GM19351 (cell line): ENCODE results near the gene INSYN2B.
"Not testable (repeated sequence)": the region's sequence is repeated elsewhere in the genome, so short reads cannot be mapped to it uniquely, and the experiment has no call there.

Experiments
- ATAC-seq: cut with Tn5 transposase; IDR thresholded peaks from one replicate; pipeline ENCODE4 v1.9.1; 2021; ENCODE audit warnings: mild to moderate bottlenecking, moderate library complexity; ENCODE audit not compliant: unreplicated experiment

INSYN2B gene

DNA sequence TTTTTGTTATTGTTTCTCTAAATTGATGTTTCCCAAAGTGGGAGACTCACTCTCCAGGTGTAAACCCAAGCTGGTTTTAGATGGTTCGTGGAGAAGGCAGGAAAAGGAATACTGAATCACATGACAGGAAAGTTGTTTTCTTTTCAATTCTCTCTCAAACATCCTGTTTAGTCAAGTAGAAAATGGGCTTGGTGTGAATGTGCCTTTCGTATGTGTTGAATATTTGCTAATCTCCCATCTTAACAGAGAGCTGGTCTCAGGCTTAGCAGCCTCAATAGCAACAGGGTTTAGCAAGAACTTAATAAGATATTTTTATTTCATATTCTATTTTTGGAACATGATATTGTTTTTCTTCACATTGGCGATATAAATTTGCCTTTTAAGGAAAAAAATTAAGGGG is 119.7 kb downstream of the INSYN2B start:
- no peak for ATAC-seq

DNA sequence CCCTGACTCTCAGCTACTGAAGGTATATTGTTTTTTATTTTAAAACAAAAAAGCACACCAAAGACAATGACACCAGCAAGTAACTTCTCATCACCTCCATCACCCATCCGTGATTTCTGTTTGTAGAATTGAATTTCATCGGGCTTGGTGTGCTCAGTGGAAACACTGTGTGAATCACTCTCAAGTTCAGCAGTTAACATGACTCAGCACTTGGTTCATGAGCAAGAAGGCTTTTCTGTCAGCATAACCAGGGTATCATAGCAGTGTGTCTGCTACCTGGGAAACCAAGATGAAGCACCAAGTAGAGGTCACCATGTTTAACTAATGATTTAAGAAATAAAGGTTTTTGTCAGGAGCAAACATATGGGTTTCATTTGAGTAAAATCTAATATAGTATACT is 123.7 kb downstream of the INSYN2B start:
- no peak for ATAC-seq

DNA sequence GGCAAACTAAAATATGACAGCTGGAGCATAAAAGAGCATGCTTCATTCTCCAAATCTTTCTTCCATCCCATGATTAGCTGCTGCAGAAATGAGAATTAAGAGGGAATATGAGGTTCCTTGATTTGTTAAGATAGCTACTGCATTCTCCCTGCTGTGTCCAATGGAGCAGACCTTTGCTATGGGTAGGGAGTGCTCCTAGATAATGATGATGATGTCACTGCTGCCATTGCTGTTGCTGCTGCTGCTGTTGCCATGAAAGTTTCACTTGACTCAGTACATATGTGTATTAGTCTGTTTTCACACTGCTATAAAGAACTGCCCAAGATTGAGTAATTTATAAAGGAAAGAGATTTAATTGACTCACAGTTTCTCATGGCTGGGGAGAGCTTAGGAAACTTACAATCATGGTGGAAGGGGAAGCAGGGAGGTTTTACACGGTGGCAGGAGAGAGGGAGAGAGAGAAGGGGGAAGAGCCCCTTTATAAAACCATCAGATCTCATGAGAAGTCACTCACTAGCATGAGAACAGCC is 128.9 kb downstream of the INSYN2B start:
- ATAC-seq: no peak

DNA sequence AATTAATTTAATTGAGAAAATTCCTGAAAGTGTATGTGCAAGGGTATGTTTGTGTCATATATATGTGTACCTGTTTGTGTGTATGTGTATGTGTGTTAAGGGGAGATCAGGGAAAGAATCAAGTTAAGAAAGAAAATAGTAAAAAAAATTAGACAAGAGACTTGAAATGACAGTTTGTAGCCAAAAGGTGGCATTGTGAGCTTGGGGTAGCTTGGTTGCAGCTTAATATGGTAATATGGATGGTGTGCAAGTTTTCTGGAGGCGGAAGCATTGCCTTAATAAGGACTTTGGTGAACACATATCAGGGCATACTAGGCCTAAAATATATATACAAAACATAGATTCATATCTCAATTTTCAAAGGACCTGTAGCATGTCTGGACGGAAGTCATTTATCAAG is 129.9 kb downstream of the INSYN2B start:
- no peak for ATAC-seq

DNA sequence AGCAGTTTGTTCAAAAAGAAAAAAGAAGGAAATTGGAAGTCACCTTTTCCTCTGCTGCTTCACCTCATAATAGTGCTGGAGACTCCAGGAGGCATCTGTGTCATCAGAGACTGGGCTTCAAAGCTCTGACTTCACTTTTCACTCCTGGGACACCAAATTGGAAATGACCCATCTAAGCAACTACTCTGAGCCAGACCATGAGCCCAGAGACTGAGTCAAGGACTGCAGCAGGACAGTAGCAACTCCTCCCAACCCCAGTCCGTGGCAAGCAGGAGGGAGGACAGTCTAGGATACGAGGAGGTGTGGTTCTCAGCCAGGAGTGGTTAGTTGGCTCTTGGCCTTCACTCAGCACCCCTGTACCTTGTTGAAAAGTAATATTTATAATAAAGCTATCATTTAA is 131.5 kb downstream of the INSYN2B start:
- ATAC-seq: no peak

DNA sequence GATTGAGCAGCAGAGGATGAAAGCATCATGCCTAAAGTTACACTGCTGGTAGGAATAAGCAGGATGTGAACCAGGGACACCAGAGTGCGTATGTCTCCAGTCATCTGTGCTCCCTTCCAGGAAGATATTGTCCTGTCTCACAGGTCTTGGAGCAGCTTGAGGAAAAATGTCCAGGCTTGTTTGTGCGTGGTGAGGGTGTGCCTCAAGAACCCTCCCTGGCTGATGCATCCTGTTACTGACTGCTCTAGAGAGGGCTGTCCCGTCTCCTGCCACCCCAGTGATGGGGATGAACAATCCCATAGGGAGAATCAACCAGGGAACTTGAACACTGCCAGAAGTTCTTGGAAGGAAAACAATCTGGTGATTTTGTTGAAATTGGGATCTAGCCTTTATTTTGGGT is 132.0 kb downstream of the INSYN2B start:
- ATAC-seq: no peak

DNA sequence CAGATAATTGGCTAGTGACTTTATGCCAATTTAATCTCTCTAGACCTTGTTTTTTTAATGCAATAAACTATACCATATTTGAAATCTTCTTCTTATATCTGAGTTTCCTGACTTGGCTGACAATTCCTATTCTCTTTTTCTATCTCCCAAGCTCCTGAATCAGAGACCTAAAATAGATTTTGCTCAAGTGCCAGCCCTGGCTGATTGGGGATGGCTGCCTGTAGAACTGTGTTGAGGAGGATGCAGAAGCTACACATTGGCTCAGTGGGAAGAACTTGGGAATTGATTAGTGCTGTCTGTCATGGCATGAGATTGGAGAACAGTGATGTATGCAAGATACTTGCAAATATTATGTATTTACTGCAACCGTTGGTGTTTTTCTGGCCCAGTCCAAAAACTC is 132.8 kb downstream of the INSYN2B start:
- no peak for ATAC-seq

DNA sequence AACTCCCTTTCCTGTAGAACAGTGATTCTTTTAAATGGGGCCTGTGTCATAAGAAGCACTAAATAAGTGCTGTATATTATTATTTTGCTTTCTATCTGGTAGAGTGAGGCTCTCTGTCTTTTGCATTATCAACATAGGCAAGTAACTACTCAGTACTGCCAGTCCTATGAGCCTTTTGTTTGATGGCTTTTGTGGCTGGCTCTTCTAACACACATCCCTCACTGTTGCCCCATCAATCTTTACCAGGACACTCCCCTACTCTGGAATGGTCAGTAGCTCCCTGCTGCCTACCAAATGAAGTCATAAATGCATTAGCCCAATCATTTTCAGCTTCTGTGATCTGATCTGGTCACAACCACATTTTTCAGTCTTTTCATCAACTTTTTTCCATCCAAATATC is 137.6 kb downstream of the INSYN2B start:
- ATAC-seq: no peak

DNA sequence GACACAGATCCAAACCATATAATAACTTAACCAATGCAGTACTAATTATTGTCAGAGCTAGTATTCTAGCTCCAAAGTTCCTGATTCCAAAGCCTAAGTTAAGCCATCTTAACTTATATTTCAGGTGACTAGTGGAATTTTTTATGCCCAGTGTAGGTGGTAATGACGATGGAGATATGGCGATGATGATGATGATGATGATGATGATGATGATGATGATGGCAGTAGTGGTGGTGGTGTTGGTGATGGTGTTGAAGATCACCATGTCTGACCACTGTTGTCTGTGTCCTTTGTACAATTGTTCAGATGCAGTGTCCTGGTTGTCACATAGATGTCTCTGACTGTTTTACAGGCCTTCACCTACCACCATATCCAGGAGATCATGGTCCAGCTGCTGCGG is 139.9 kb downstream of the INSYN2B start:
- no peak for ATAC-seq

DNA sequence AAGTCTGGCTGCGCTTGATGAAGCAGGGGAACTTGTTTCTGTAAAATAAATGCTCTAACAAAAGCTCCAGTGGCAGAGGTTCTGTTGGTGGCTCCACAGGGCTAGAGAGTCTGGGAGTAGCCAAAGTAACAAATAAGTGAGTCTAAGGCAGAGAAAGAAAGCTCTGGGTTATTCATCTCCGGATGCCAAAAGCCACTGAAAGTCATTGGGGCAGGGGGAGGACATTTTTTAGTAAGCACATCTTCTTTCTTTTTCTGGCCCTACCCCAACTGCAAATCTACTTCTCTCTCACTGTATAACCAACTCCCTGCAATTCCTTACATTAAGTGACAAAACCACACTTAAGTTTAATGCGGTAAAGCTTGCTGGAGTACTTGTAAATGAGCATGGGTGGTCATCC is 141.6 kb downstream of the INSYN2B start:
- ATAC-seq: peak; percentile 88

DNA sequence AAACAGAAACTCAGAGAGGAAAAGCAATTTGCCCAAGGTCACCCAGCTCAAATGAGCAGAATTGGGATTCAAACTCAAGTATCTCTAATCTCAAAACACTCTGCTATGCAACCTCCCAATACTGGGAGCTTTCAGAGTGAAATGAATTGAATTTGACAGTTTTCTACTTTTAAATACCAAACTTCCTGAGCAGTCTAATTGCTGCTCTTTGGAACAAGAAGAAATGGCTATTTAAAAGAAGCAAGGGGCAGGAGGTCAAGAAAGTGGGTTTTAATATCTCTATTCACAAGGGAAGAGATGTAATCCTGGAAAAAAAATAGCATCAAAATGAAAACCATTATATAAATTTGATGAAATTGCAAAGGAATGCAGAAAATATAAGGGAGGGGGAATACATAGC is 142.6 kb downstream of the INSYN2B start:
- ATAC-seq: no peak

DNA sequence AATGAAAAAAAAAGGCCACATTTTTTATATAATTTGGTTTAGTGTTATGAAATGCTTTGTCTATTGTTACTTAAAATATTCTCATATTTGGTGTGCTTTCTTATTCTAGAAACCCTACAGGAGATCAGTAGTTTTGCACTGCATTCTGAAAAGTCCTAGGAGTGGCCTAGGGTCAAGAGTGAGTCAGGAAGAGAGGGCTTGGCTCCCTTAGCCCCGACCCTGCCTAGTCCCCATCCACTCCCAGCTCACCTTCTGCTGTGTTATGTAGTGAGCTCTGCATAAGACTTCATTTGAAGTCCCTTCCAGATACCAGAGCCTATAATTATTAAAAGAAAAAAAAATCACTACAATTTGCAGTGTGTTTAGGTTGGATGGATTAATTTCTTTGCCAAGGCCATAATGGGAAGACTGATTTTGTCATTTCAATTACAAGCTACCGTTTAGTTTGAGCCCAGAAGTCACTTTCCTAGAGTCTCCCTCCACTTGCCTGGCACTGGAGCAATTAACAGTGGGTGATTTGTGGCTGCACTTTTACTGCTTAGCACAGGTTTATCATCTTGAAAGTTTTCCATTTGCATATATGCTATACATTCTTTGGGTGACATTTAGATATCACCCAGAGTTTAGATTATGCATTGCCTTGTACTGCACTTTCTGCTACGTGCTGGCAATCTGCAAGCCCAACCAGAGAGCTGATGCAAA is 143.3 kb downstream of the INSYN2B start:
- ATAC-seq: no peak

DNA sequence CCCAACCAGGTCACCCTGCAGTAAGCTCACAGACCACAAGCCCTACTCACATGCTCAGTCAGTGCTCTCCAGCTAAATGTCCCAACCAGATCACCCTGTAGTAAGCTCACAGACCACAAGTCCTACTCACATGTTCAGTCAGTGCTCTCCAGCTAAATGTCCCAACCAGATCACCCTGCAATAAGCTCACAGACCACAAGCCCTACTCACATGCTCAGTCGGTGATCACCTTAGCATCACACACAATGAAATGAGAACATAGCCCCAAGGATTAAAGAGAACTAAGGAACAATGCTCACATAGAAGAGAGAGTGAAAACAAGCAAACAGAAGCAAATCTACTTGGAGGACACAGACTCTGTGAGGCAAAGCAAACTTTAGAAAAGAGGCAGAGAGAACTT is 145.8 kb downstream of the INSYN2B start:
- not testable (repeated sequence) for ATAC-seq

DNA sequence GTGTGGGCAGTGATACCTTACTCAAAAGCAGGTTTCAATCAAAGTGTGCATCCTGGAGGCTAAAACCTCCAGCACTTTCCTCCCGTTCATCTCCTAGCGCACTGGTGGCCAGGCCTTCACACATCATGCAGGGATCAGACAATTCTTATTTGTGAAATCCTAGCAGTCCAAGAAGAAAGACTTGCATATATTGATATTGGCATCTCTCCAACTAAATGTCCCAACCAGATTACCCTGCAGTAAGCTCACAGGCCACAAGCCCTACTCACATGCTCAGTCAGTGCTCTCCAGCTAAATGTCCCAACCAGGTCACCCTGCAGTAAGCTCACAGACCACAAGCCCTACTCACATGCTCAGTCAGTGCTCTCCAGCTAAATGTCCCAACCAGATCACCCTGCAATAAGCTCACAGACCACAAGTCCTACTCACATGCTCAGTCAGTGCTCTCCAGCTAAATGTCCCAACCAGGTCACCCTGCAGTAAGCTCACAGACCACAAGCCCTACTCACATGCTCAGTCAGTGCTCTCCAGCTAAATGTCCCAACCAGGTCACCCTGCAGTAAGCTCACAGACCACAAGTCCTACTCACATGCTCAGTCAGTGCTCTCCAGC is 146.5 kb downstream of the INSYN2B start:
- not testable (repeated sequence) for ATAC-seq

DNA sequence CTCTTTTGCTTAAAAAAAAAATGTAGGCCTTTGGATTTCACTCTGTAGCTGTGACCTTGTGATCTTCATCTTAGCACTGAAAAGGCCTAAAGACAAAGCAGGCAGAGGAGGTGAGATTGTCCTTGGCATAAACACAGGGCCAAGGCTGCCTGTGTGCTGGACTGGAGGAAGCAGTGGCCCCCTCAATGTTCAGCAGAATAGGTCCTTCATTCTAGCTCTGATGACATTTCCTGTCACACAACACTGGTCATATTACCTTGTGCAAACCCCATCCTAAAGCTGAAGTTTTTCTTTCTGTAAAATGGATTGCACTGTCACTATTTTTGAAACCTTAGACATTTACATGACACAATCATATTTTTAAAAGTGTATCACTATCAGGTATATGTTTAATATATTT is 147.4 kb downstream of the INSYN2B start:
- peak; percentile 58 for ATAC-seq

DNA sequence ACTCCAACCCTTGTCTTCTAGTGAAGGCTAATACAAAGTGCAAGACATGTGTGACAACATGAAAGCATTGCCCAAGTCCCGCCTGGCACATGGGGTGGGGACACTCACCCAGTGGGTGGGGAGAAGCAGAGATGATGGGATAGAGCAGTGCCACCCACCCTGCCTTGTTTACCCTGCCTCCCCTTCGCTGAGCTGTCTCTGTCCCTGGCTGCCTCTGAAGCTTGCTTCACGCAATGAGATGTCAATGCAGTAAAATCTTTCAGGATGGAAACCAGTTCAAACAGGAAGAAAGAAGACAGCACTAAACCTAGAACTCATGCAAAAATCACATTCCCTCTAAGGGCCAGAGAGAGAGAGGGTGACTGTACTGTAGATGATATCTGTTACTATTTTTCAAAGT is 148.0 kb downstream of the INSYN2B start:
- no peak for ATAC-seq

DNA sequence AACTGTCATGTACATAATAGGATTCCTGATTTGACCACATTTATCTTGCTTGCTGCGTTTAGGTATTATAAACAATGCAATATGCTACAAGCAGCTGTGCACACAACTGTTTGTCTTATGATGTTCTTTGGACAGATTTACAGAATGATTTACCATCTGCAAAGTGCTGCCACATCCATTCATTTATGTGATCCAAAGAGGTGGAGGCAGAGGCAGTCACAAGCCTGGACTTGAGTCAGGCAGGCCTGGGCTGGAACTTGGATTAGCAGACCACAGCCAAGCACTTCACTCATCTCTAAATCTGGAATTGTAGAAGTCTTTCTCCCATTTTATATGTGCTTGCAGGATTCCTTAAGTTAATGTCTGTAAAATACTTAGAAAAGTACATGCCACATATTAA is 149.0 kb downstream of the INSYN2B start:
- ATAC-seq: no peak

DNA sequence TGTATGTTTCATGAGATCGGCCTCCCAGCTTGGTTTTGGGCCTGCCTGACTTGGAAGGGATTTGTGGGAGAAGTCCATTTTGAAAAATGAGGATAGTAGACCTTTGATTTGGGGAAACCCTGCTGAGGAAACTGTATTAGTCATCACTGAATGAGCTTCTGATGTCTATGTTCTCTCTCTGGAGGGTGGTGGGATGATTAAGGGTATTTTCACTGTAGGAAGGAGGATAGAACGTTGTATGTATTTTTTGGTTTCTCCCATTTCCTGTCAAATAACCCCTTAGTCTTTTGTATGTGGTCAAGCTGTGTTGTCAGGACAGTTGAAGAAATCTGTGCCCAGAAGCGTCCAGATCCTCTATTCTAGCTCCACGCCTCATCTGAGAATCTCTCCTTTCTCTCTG is 151.9 kb downstream of the INSYN2B start:
- peak; percentile 50 for ATAC-seq

DNA sequence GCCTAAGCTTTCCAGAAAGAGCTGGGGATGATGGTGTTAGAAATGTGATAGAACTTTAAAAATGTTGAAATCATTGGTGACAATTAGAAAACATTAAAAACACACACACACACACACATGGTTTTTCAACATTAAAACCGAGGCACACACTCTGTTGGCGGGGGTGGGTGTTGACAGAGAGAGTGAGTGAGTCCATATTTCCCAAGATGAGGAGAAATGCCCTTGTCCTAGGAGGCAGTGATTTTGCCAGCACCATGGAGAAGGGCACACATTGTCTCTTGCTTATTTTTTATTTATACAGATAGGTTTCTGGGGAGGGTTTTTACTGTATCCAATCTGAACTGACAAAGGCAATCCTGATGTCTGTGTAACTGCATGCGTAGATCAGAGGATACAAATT is 152.5 kb downstream of the INSYN2B start:
- no peak for ATAC-seq

DNA sequence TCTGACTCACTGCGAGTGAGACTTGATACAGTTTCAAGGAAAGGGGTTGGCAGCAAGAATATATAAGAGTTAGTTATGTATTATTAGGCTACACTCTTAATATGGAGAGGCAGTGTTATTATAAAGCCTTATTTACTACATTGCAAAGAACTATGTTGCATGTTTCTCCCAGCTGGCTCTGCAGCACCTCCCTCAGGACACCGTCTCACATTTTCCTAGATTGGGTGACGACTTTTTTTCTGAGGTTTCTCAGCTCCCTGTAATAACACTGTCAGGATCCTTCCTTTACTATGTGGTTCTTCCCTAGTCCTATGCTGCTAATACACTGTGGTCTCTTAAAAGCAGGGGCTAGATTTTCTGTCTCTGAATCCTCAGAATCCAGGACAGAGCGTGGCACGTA is 153.7 kb downstream of the INSYN2B start:
- ATAC-seq: no peak

DNA sequence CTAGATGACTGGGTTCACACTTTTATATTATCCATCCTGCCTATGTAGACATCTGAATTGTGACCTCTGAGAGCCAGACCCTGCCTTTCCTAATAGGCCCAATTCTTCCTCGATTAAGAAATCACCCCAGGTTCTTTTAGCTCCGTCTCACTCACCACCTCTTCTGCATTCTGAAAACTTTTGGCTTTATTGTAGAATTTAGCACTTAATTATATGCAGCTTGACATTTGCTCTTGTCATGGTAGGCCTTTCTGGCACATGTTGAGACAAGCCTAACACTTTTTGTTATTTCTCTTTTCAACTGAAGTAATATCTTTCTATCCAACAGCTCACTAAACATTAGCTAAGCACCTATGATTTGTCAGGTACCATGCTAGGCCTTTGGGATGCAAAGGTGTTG is 163.3 kb downstream of the INSYN2B start:
- ATAC-seq: no peak

DNA sequence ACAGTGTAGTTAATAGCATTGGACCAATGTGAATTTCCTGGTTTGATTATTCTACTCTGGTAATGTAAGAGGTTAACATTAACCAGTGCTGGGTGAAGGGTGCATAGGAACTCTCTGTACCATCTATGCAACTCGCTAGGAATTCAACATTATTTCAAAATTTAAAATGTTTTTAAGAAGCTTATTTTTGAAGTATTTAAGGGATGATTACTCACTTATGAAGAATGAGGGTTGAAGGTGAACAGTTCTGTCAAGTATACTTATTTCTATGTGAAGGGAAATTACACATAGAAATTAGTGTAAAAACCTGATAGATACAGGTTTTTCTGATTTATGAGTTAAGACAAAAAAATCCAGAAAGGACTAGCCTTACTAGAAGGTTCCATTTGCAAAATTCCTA is 165.8 kb downstream of the INSYN2B start:
- ATAC-seq: no peak
